Spleen (tissue), 11 donors: Measurements from ENCODE around the gene HIGD2A. TPM values are rescaled to one million over a fixed set of nuclear protein-coding genes. Genes with fewer than 3 reads are reported as not detected.
A peak's percentile ranks its signal among the peaks of the same experiment; 100 is the strongest.

ENCODE experiments used
- DNase-seq: peaks from one replicate; pipeline ENCODE4 v3.0.0-alpha.2; 2020
- H3K27ac ChIP-seq, 8 donors: fragments of 200-600 bp; sonication (generic) in 7 of 8; 1 replicate in 4 of 8; 2 replicates in 4 of 8; pipeline versions ENCODE4 v1.5.0 to v1.8.0; 2016 to 2021; ENCODE audit warnings: inconsistent platforms in 4 of 8, mild to moderate bottlenecking in 4 of 8, moderate library complexity in 1 of 8
- H3K27me3 ChIP-seq, 7 donors: fragments of 200-600 bp; sonication (generic) in 6 of 7; replicated peaks in 1 of 7; 1 replicate in 4 of 7; 2 replicates in 3 of 7; pipeline versions ENCODE4 v1.5.0 to v1.8.0; 2016 to 2021; ENCODE audit warnings: inconsistent platforms in 3 of 7, mild to moderate bottlenecking in 1 of 7
- H3K36me3 ChIP-seq, 6 donors: fragments of 200-600 bp; sonication (generic) in 5 of 6; 1 replicate in 4 of 6; 2 replicates in 2 of 6; pipeline versions ENCODE4 v1.5.0 to v1.8.0; 2016 to 2021; ENCODE audit warnings: inconsistent platforms in 2 of 6
- H3K4me1 ChIP-seq, 6 donors: fragments of 200-600 bp; sonication (generic) in 5 of 6; 1 replicate in 3 of 6; 2 replicates in 3 of 6; pipeline versions ENCODE4 v1.5.0 to v1.8.0; 2016 to 2021; ENCODE audit warnings: inconsistent platforms in 3 of 6
- H3K4me3 ChIP-seq, 8 donors: fragments of 200-600 bp; sonication (generic) in 7 of 8; 1 replicate in 4 of 8; 2 replicates in 4 of 8; pipeline versions ENCODE4 v1.5.0 to v1.8.0; 2016 to 2021; ENCODE audit warnings: inconsistent platforms in 4 of 8, mild to moderate bottlenecking in 4 of 8, moderate library complexity in 2 of 8
- H3K9me3 ChIP-seq, 8 donors: fragments of 200-600 bp; sonication (generic) in 7 of 8; 1 replicate in 4 of 8; 2 replicates in 4 of 8; pipeline versions ENCODE4 v1.5.0 to v1.8.0; 2016 to 2021; ENCODE audit warnings: inconsistent platforms in 4 of 8
- CTCF ChIP-seq, 11 experiments: fragments of 200-600 bp in 7 of 11; fragments of 450-650 bp in 4 of 11; sonication (generic) in 4 of 11; IDR thresholded peaks in 8 of 11; conservative IDR thresholded peaks in 3 of 11; 1 replicate in 7 of 11; 2 replicates in 4 of 11; pipeline versions ENCODE4 v1.4.0 to v1.8.0; 2016 to 2021; ENCODE audit warnings: antibody characterized with exemption in 11 of 11, inconsistent platforms in 4 of 11, mild to moderate bottlenecking in 1 of 11
- POLR2A ChIP-seq, 3 donors: fragments of 450-650 bp; IDR thresholded peaks; one replicate each; pipeline ENCODE4 v1.5.1; 2017; ENCODE audit warnings: antibody characterized with exemption in 3 of 3, mild to moderate bottlenecking in 1 of 3
- POLR2AphosphoS5 ChIP-seq, 3 donors: sonication (generic); formaldehyde crosslinking; IDR thresholded peaks; one replicate each; pipeline ENCODE4 v1.5.1; 2017; ENCODE audit warnings: antibody characterized with exemption in 3 of 3
- WGBS, 5 donors: extraction: QIAGEN DNeasy Blood & Tissue Kit in 3 of 5; methylation state at CpG; one replicate each; pipeline versions ENCODE4 v1.1.5 to v1.1.7; 2013 to 2018; 5-methylcytosine and 5-hydroxymethylcytosine counted together
- intact Hi-C: fragments of 100-400 bp; cut with DNase I; formaldehyde crosslinking; loops from one replicate; pipeline ENCODE4 v1.15.0; 2023; ENCODE audit warnings: low total_unique reads
- polyA plus RNA-seq, 3 donors: library from polyadenylated mRNA; stranded (reverse); fragments of 200-250 nt; gene quantifications; one replicate each; pipeline ENCODE4 v1.2.1, GENCODE V29; 2013
- total RNA-seq, 7 donors: library from RNA; depleted of rRNA in 3 of 7; stranded (reverse); fragments of >200 nt in 3 of 7; fragmentation: NEBNext Ultra II Directional in 4 of 7; extraction: Animal tissue kit (Norgen Biotek cat#: 25700) in 4 of 7; gene quantifications; one replicate each; pipeline versions ENCODE4 v1.1.0 to v1.2.1, GENCODE V29; 2016 to 2021
- donor health status: healthy with polysubstance abuse.
- donor health status: DM: no; HTN: no; CAD: no; lungs with moderate emphysema.
- donor health status: DM: no; HTN: no; CAD: no.
- donor health status: Bipolar disorder and iron deficiency.
- donor health status: healthy.
- donor health status: DM: no; HTN: no; CAD: no.
- donor health status: DM: yes; HTN: yes; CAD: no.

The HIGD2A gene
- total and polyA plus RNA-seq, 10 donors, result 89.3 to 276 (median 169) TPM

GRCh38 chr5:176360894-176361436 lies 27.6 kb upstream of the HIGD2A start:
- no peak for TF ChIP-seq POLR2A (IDR thresholded peaks at IDR 0.05)
- TF ChIP-seq POLR2AphosphoS5 (IDR thresholded peaks at IDR 0.05), result no peak
- TF ChIP-seq CTCF (IDR thresholded peaks at IDR 0.05 in 8 of 11, conservative IDR thresholded peaks at IDR 0.05 in 3 of 11), result no peak
- Histone ChIP-seq H3K36me3 (peaks cover 0 to 38% (median 12%) of the 10 kb centered on the region in 6 donors), H3K9me3 (no peaks in the 10 kb centered on the region), H3K4me1 (peaks cover 22 to 81% (median 45%) of the 10 kb centered on the region in 6 donors), H3K27me3 (peaks cover 0 to 13% (median 0%) of the 10 kb centered on the region in 7 donors), H3K4me3 (peak overlapping the region; percentile 63 to 93 (median 82)), H3K27ac (peak overlapping the region; percentile 69 to 91 (median 84))
- intact Hi-C loops, result no loop called here
- no peak for DNase-seq
- WGBS, 5 donors, result 2 to 3% (median 2%) methylated on average over 16 to 27 of the region's 27 CpGs

- 1 to 2% (median 1%) methylated on average over 26 to 56 of the region's 56 CpGs for WGBS, 5 donors
- TF ChIP-seq CTCF (IDR thresholded peaks at IDR 0.05 in 8 of 11, conservative IDR thresholded peaks at IDR 0.05 in 3 of 11), result peak in 9 of 11 experiments; percentile 4 to 58 (median 36)
- peak; percentile 97 to 99 (median 99) for TF ChIP-seq POLR2AphosphoS5 (IDR thresholded peaks at IDR 0.05)
- peak; percentile 66 to 95 (median 79) for TF ChIP-seq POLR2A (IDR thresholded peaks at IDR 0.05)
- peak; percentile 99 for DNase-seq
- intact Hi-C loops, result no loop called here
- H3K4me1 ChIP-seq, result peaks cover 25 to 81% (median 50%) of the 10 kb centered on the region in 6 donors
- peaks cover 0 to 18% (median 0%) of the 10 kb centered on the region in 7 donors for H3K27me3 ChIP-seq
- H3K9me3 ChIP-seq, result no peaks in the 10 kb centered on the region
- H3K36me3 ChIP-seq, result peaks cover 0 to 31% (median 9%) of the 10 kb centered on the region in 6 donors
- peak within 1 kb of the TSS; percentile 63 to 93 (median 82) for H3K4me3 ChIP-seq
- peak within 1 kb of the TSS; percentile 69 to 91 (median 84) for H3K27ac ChIP-seq
Observed at GRCh38 chr5:176361437-176362232, 26.9 kb upstream of the HIGD2A start, which contains the start of gene KIAA1191. KIAA1191 (minus strand) TSS chr5:176361764; CDS start chr5:176359508, 2,256 bp downstream.

- intact Hi-C loops, result no loop called here
Observed at GRCh38 chr5:176362233-176362490, 26.4 kb upstream of the HIGD2A start.

More at GRCh38 chr5:176362233-176362490, 26.4 kb upstream of the HIGD2A start:
- 47 to 53% (median 49%) methylated on average over 8 of the region's 8 CpGs for WGBS, 5 donors
- H3K27me3 ChIP-seq, result peaks cover 0 to 18% (median 0%) of the 10 kb centered on the region in 7 donors
- H3K4me3 ChIP-seq, result peak overlapping the region; percentile 63 to 93 (median 82)
- peaks cover 25 to 77% (median 50%) of the 10 kb centered on the region in 6 donors for H3K4me1 ChIP-seq
- TF ChIP-seq POLR2AphosphoS5 (IDR thresholded peaks at IDR 0.05) (no peak), POLR2A (IDR thresholded peaks at IDR 0.05) (no peak), CTCF (IDR thresholded peaks at IDR 0.05 in 8 of 11, conservative IDR thresholded peaks at IDR 0.05 in 3 of 11) (no peak)
- no peak for DNase-seq
- H3K27ac ChIP-seq, result peak overlapping the region; percentile 69 to 91 (median 84)
- H3K9me3 ChIP-seq, result no peaks in the 10 kb centered on the region
- H3K36me3 ChIP-seq, result peaks cover 0 to 26% (median 5%) of the 10 kb centered on the region in 6 donors
